Renal cortex interstitium (tissue), 11 donors: ENCODE data around the gene LAMB3. TPM values are rescaled to one million over a fixed set of nuclear protein-coding genes. Genes with fewer than 3 reads are reported as not detected.

Experiments
- DNase-seq, 11 donors: peaks; one replicate each; pipeline ENCODE4 v3.0.0-alpha.2; 2013; ENCODE audit warnings: low read depth in 9 of 11, low spot score in 4 of 11; ENCODE audit errors: extremely low read depth in 1 of 11
- polyA plus RNA-seq, 3 donors: library from polyadenylated mRNA; unstranded; fragments of 120-200 nt; gene quantifications; one replicate each; pipeline ENCODE4 v1.2.1, GENCODE V29; 2013; ENCODE audit not compliant: insufficient read length in 3 of 3

The LAMB3 gene
- polyA plus RNA-seq, 3 donors = 0.50 to 1.9 (median 0.69) TPM

DNA sequence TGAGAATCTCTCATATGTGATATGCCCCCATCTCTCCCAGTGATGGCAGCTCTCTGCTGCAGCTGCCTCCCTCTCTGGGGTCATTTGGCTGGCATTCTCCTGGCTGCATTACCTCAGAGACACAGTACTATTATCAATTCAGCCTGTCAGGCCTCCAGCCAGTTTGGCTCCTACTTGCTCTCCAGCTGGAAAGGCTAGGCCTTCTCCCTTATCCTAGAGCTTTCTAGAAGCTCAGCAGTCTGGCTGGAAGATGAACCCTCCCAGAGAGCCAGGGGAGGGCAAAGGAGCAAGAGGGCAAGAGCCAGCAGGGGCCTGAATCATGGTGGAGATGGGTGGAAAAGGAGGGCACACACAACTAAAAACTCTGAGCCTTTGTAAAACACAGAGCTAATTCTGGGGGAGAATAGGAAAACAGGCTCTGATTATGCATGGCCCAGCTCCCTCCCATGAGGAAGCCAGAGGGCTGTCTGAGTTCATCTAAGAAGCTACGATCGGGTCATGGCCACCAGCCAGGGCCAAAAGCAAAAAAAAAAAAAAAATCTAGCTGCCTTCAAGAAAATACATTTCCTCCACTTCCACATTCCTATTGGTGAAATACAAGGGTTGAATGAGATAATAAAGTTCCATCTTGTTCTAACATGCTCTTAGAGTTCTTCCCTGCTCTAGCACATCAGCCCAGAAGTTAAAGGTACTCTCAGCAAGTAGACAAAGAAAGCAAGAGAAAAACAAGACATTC is 8.8 kb downstream of the LAMB3 start:
- peak in 1 of 11 donors; percentile 50 for DNase-seq

DNA sequence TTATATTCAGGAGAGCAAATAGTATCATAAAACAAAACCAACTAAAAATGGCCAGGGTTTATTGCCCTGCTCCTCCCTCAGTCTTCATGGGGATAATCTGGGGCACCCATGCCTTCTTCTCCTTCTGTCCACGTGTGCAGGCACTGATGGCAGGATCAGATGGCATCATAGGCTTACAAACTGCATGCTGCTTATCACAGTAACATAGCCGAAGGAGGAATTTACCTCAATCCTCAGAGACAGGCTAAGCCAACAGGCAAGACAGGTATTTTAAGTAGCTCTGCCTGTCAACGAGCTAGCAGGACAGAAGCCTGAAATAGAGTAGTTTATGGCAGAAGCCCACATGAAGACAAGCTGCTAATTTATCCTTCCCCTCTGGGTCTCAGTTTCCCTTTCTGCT is 9.4 kb downstream of the LAMB3 start:
- no peak for DNase-seq

DNA sequence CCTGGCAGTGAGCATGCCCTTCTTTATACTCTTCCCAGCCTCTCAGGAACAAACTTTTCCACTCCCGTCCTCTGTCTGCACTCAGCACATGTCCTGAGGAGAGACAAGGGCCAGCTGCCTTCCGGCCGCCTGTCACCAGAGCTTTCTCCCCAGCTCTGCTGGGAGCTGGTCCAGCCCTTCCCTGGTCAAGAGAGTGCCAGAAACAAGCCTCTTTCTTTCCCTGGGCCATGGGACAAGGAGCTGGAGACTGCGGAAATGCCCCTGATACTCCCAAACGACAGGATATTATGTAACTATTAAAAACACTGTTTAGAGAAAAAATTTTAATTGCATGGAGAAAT is 10.4 kb downstream of the LAMB3 start:
- peak; percentile 50 to 86 (median 76) for DNase-seq

DNA sequence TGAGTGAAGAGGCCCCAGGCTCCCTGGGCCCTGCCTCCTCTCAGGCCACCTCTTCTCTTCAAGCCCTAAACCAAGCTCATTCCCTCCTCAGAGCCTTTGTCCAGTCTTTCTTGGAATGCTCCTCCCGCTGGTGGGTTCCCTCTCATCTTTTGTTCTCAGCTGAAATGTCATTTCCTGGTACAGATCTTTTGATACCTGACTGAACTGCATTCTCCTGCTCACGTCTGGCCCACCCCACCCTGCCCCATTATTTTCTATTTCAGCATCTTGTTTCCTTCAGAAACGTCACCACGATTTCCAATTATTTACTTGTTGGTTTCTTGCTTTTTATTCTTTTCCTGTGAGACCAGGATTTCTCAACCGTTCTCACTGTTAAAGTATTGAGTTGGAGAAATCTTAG is 16.4 kb downstream of the LAMB3 start:
- no peak for DNase-seq

DNA sequence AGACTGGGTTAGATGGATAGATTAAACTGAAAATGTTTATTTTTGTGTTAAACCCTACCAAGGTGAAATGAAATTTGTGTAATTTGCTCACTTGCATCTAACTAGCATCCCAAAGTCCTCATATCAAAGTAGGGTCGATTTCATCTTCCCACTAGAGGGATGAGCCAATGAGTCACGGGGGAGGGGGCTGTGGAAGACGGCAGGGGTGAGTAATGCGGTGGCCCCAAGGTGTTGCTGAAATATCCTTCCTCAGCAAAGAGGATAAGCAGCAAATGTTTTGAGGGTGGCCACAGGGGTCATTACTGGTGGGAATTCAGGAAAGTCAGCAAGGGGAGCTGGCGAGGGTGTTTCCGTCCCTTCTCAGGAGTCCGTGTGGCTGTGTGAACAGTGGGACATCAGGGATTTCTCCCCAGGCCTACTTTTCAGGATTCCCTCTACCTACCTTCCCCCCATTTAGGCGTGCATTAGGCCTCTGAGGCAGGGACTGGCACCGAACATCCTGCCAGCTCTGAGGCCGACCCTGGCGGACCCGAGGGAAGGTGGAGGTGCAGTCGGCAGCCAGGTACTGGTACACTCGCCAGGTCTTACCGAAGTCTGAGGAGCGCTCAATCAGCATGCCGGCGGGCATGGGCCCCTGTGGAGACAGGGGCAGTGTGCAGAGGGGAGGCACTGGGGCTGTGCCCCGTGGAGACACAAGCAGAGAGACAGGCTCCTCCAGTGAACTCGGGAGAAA is 18.1 kb downstream of the LAMB3 start:
- DNase-seq = no peak

DNA sequence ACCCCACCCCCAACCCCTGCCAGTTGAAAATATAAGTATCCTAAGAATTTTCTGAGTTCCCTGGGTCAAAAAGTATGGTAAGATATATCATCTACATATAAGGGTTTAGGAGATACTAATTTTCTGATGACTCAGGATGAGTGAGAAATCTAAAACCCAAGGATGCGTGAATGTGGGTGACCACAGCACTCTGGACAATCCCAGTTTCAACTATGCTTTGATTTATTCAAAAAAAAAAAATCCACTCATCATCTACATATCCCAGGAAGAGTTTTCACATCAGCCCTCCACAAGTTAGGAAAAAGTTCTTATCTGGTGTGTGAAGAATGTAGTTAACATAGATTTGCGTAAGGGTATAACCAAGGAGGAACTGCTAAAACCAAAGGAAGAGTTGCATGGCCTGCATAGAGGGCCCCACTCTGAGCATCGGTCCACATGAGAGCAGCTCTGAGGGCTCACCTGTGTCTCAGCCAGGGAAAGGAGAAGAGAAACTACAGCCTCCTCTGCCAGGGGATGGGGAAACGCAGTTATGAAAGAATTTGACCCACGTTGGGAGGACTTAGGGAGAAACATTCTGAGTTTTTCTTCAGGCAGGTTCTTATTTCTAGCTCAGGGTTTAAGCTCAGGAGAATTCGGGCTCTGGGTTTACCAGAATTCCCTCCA is 18.8 kb downstream of the LAMB3 start:
- DNase-seq = no peak

DNA sequence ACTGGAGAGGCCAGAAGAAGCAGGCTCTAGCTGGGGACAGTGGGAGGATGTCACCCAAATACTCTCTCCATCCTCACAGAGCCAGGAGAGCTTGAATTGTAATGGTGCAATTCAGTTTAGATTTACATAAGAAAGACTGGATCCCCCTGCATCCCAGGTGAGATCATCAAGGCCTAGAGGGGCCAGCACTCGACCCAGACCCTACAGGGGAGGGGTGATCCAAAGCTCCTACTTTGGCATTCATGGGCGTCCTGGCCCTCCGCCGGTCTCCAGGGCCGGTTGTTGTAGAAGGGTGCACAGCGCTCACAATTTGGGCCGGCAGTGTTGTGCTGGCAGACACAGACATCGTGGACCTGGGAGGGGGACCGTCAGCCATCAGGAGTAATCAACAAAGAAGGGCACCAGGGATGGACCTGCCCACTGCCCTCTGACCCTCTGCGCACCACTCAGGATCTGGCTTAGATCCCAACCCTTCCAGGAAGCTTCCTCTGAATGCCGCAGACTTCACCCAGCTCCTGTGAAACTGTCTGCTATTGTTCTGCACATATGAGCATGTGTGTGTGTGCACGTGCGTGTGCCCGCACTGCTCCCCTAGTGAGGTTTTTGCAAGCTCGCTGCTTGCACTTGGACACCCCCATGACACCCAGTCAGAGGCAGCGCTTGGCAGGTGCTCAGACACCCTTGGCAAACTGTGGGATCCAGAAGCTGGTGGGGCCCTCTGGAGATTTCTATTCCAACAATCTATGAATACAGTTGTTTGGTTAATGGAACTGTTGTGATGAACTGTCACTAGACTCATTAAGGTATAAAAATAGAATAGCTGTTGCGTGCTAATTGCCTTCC is 21.6 kb downstream of the LAMB3 start:
- no peak for DNase-seq

DNA sequence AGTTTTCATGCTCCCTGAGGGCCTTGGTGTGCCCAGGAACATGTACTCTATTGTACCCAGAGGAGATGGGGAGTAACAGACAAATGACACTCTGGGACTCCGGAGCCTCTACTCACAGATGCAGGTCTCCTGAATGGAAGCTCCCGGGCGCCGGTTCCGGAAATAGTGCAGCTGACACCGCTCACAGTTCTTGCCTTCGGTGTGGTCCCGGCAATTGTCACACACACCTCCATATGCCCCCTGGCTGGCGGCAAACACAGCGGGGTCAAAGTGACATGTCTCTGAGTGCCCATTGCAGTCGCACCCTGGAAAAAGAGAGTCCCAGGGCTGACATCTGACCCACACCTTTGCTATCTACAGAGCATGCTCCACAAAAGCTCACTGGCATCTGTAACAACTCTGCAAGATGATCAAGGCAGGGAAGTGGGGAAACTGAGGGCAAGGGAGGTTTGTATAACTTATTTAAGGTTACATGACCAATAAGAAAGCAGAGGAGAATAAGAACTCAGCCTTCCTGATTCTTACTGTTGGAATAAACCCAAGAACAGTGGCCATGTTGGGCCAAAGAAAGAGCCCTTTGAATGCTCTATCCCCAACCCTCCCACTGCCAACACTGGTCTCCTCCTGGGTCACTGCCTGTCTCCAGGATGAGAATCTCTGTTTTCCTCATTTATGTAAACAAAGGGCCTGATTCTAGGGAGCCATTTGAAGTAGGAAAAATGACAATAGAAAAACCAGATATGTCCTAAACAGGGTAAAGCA is 22.4 kb downstream of the LAMB3 start:
- DNase-seq = no peak

DNA sequence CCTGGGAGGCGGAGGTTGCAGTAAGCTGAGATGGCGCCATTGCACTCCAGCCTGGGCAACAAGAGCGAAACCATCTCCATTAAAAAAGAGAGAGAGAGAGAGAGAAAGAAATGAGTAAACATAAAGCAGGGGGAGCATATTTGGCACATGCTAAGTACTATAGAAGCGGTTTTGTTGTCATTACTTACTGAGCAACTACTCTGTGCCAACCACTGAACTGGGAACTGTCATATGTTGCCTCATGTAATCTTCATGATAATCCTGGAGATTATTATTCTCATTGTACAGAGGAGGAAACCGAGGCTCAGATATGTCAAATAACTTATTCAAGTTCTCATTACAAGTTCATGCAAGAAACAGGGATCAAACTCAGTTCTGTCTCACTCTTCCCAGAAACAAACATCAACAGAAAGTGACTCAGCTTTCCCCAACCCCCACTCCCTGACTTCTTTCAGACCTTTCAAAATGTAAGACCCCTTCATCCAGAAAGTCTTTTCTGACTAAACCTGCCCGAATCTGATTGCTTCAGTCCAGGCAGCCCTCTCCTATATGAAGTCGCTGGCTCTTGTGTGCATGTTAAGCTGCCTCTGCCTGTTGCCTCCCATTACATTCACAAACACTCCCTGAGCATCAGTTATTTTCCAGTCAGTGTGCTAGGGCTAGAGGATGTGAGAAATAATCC is 23.5 kb downstream of the LAMB3 start:
- DNase-seq = no peak

DNA sequence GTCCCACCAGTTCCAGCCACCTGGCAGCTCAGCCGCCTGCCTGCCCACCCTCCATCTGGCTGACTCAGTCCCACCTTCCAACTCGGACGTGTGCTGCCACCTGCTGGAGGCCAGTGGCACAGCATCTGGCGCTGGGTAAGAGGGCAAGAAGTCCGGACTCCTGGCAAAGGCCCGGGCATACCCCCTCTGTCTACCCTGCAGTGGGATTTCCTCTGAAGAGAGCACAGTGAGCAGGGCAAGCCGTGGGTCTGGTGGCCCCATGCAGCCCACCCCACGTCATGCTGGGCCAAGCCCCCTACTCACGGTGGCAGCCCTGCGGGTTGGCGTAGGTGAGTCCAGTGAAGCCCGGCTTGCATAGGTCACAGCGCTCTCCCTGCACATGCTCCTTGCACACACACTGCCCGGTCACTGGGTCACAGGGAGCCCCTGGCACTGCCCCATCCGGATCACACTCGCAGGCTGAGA is 24.5 kb downstream of the LAMB3 start:
- peak in 9 of 11 donors; percentile 46 to 80 (median 68) for DNase-seq

DNA sequence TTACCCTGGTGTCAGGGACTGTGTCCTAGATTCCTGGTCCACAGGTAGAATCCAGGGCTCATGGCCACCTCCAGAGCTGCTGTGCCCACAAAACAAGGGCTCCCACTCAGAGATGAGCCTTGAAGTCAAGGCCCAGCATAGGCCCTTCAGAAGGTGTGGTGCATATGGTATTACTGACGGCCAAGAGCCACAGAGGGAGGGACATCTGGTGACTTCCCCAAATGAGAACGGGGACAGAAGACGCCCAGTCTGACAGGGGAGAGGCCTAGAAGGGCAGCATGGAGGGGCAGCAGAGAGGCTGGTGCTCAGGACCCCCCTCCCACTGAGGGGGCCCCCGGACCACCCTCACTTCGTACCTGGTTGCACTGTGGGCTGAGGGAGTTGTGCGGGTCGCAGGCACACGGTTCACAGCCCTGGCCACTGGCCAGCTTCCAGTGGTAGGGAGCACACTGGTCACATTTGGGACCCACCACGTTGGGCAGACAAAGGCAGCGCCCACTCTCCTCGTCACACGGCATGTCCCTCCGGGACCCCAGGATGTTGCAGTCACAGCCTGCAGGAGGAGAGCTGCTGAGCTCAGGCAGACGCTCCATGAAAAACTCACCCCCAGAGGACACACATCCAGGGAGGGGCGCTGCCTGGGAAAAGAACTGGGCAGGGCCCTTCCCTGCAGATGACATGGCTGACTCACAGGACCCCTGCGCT is 25.0 kb downstream of the LAMB3 start:
- no peak for DNase-seq

DNA sequence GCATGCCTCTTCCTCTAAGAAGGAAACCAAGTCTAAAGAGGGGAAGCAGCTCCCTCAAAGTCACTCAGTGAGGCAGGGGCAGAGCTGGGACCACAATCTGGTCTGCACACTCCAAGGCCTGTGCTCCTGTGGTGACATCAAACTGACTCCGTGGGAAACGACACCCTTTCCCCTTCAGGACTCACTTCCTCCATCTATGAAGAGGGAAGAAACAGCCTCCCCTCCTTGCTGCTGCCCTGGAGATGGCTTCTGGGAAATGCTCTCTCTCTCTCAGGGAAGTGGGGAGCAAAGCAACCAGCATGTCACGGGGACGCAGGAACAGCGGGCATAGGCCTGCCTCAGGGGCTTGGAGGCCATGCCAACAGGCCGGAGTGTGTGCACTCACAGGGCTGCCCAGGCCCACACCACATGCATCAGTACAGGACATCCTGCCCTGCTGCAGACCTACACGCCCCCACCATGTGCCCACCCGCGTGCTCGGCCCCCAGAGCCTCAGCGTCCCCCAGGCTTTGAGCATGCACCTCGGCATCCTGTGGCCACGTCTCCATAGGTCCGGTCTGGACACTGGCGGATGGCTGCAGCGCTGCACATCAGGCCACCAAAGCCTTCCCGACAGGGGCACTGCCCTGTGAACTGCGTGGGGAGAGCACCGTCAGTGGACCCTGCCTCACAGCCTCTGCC is 25.7 kb downstream of the LAMB3 start:
- DNase-seq = no peak

DNA sequence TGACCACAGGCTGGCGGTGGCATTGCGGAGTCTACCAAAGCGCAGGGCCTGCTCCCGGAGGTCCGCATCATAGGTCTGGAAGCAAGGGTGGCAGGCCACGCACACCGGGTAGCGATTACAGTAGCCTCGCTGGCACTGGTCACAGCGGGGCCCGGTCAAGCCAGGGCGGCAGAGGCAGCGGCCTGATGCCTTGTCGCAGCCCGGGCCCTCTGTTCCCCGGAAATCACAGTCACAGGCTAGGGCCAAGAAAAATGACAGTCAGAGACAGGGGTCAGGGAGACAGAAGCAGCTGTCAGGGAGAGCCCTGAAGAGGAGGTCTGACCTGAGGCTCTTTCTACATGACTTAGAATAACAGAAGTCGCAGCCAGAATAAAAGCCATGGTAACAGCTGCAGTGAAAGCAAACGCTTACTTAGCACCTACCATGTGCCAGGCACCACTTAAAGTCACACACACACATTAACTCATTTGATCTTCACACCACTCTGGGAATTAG is 26.4 kb downstream of the LAMB3 start:
- DNase-seq = no peak

DNA sequence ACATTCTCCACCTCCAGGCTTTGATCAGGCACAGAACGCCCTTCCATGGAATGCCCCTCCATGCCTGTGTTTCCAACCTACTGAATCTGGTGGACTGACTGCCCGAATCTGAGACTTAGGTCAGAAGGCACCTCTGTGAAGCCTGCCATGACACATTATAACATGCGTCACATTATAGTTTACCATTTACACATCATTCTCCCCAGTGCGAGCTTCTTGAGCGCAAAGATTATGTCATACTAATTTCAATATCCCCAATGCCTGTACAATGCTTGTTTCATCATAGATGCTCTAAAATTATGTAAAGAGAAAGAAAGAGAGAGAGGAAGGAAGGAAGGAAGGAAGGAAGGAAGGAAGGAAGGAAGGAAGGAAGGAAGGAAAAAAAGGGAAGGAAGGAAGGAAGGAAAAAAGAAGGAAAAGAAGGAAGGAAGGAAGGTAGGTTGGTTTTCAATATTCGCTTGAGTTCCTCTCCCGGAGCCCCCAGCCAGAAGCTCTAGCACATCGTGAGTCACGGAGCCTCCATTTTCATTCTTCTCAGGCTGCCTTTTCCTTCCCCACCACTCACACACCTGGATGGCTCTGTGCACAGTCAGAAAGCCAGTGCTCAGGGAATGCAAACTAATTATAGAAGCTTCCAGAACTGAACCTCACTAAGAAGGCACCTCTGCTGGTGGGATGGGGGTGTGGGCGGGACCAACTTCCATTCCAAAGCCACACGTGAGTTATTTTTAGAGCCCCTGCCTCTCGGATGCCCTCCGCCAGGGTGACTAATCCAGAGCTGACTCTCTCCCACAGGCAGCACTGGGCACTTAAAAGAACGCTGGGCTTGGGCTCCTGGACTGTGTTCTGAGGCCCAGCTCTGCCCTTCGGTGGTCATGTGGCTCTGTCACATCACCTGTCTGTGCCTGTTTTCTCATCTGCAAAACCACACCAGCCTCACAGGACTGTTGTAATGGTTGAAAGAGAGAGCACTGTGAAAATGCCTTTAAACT is 27.4 kb downstream of the LAMB3 start:
- no peak for DNase-seq
